Endothelial cell of umbilical vein (primary cell): ENCODE data around the gene ADI1. TPM values are rescaled to one million over a fixed set of nuclear protein-coding genes. Genes with fewer than 3 reads are reported as not detected.
A peak's percentile ranks its signal among the peaks of the same experiment; 100 is the strongest.

Experiments used
- BruUV-seq: library from RNA; stranded (reverse); fragments of 400-500 nt; replicated peaks from 2 replicates; lab custom pipeline; 2021; lab: Mats Ljungman, UMichigan
- CTCF ChIA-PET: fragments of 300-600, 350-600 bp; sonication (Branson Sonifier 250); formaldehyde crosslinking; loops from one replicate; lab custom pipeline; 2021; ENCODE audit warnings: antibody characterized with exemption, inconsistent platforms; lab: Charles Lee
- POLR2A ChIA-PET: fragments of 300-600, 350-600 bp; sonication (Branson Sonifier 250); formaldehyde crosslinking; loops from one replicate; lab custom pipeline; 2021; ENCODE audit warnings: antibody characterized with exemption, inconsistent platforms; lab: Charles Lee
- DNase-seq: peaks from one replicate; pipeline ENCODE4 v3.0.0-alpha.2; 2011; ENCODE audit warnings: low read depth, low spot score
- FAIRE-seq: peaks from 2 replicates; lab custom pipeline; 2011; peaks lifted over from hg19 to GRCh38; lab: Jason Lieb, UNC
- H2AFZ ChIP-seq: 2 replicates; pipeline ENCODE4 v1.6.0; 2012; ENCODE audit warnings: low read depth, low read length, control low read depth, inconsistent platforms
- H3K27ac ChIP-seq: 2 replicates; pipeline ENCODE4 v1.5.1; 2011; ENCODE audit warnings: low read depth, mild to moderate bottlenecking, control low read depth, low read length, moderate library complexity; ENCODE audit not compliant: insufficient read depth
- H3K27me3 ChIP-seq, 2 experiments: 2 replicates each; pipeline versions ENCODE4 v1.6.0 to v1.6.1; 2011; ENCODE audit warnings: low read length in 2 of 2, mixed read lengths in 1 of 2; ENCODE audit not compliant: control insufficient read depth in 2 of 2, insufficient read depth in 2 of 2
- H3K36me3 ChIP-seq, 2 experiments: 2 replicates in 1 of 2; 3 replicates in 1 of 2; pipeline ENCODE4 v1.5.1; 2011; ENCODE audit warnings: low read length in 2 of 2, mild to moderate bottlenecking in 1 of 2, moderate library complexity in 1 of 2; ENCODE audit not compliant: control insufficient read depth in 2 of 2, insufficient read depth in 2 of 2; ENCODE audit errors: extremely low read depth in 1 of 2
- H3K4me1 ChIP-seq: 3 replicates; pipeline ENCODE4 v1.5.1; 2011; ENCODE audit warnings: mild to moderate bottlenecking, low read length; ENCODE audit not compliant: control insufficient read depth, insufficient read depth; ENCODE audit errors: extremely low read depth
- H3K4me2 ChIP-seq: 2 replicates; pipeline ENCODE4 v1.6.1; 2011; ENCODE audit warnings: low read length, control low read depth, mixed read lengths; ENCODE audit not compliant: insufficient read depth
- H3K4me3 ChIP-seq, 3 experiments: fragments of 200-600 bp in 1 of 3; sonication (generic), shearing (Covaris generic) in 1 of 3; replicated peaks in 1 of 3; 2 replicates each; pipeline ENCODE4 v1.5.1; 2011 to 2016; ENCODE audit warnings: control low read depth in 3 of 3, low read length in 3 of 3, mild to moderate bottlenecking in 2 of 3, inconsistent platforms in 1 of 3, low read depth in 1 of 3, moderate library complexity in 1 of 3; ENCODE audit not compliant: insufficient read depth in 1 of 3
- H3K79me2 ChIP-seq: 2 replicates; pipeline ENCODE4 v1.6.0; 2012; ENCODE audit warnings: low read length, inconsistent platforms; ENCODE audit not compliant: control insufficient read depth, insufficient read depth
- H3K9ac ChIP-seq: replicated peaks from 2 replicates; pipeline ENCODE3; 2011; ENCODE audit warnings: low read length, control low read depth; ENCODE audit not compliant: insufficient read depth; ENCODE audit errors: extremely low read depth
- H3K9me1 ChIP-seq: replicated peaks from 3 replicates; pipeline ENCODE4 v1.6.0; 2011; ENCODE audit warnings: mild to moderate bottlenecking, low read length; ENCODE audit not compliant: control insufficient read depth, insufficient read depth; ENCODE audit errors: extremely low read depth
- H3K9me3 ChIP-seq: replicated peaks from 2 replicates; pipeline ENCODE4 v1.5.1; 2012; ENCODE audit warnings: low read length, inconsistent platforms; ENCODE audit not compliant: control insufficient read depth, insufficient read depth
- H4K20me1 ChIP-seq: replicated peaks from 2 replicates; pipeline ENCODE3; 2011; ENCODE audit warnings: mild to moderate bottlenecking, low read length; ENCODE audit not compliant: control insufficient read depth, insufficient read depth; ENCODE audit errors: extremely low read depth
- CTCF ChIP-seq, 2 donors: IDR thresholded peaks; 1 replicate in 1 of 2; 2 replicates in 1 of 2; pipeline ENCODE4 v1.5.1; 2011; ENCODE audit warnings: low read length in 2 of 2, mild to moderate bottlenecking in 2 of 2, moderate library complexity in 2 of 2, control low read depth in 1 of 2, inconsistent platforms in 1 of 2, low read depth in 1 of 2; ENCODE audit not compliant: insufficient read depth in 1 of 2; ENCODE audit errors: extremely low read depth in 1 of 2
- GATA2 ChIP-seq: IDR thresholded peaks from 2 replicates; pipeline ENCODE4 v1.7.0; 2011; ENCODE audit warnings: low read depth, mild to moderate bottlenecking, moderate library complexity, mixed read lengths, low read length; ENCODE audit not compliant: insufficient read length, insufficient read depth
- JUN ChIP-seq: IDR thresholded peaks from 2 replicates; pipeline ENCODE4 v1.6.1; 2011; ENCODE audit warnings: borderline replicate concordance, low read depth; ENCODE audit not compliant: insufficient read length, insufficient read depth
- MAX ChIP-seq: IDR thresholded peaks from 2 replicates; pipeline ENCODE4 v1.6.1; 2011; ENCODE audit not compliant: insufficient read depth, insufficient read length
- MYC ChIP-seq: IDR thresholded peaks from one replicate; pipeline ENCODE4 v1.6.1; 2011; ENCODE audit warnings: mild to moderate bottlenecking, low read depth, low read length
- POLR2AphosphoS5 ChIP-seq: IDR thresholded peaks from 2 replicates; pipeline ENCODE4 v1.6.1; 2012; ENCODE audit warnings: low read depth, mild to moderate bottlenecking, control low read depth, low read length, moderate library complexity; ENCODE audit not compliant: insufficient read depth
- dilution Hi-C: fragments of 300-500 bp; cut with MboI; formaldehyde crosslinking; loops from one replicate; pipeline ENCODE4 v1.15.0; 2019; ENCODE audit warnings: low sequenced_read_pairs; ENCODE audit not compliant: extremely low pct_ligation_motif_present
- intact Hi-C: fragments of 100-400 bp; cut with micrococcal nuclease; formaldehyde crosslinking; loops from one replicate; pipeline ENCODE4 v1.10.0; 2022
- polyA plus RNA-seq, 4 experiments: library from polyadenylated mRNA; depleted of rRNA in 3 of 4; stranded (reverse) in 3 of 4; unstranded in 1 of 4; fragments of >200 nt; gene quantifications; 2 replicates each; pipeline versions ENCODE4 v1.2.1 to v1.2.3, GENCODE V29; 2011 to 2012; ENCODE audit warnings: missing spikeins in 1 of 4
- total RNA-seq: library from RNA; stranded (reverse); gene quantifications from 2 replicates; pipeline ENCODE4 v1.2.3, GENCODE V29; 2021

The ADI1 gene
- total and polyA plus RNA-seq, 2 donors (not counting 3 experiments of a cell fraction or from before 2014, with no cell fraction given) = 38.6 to 49.7 TPM

- Histone ChIP-seq H3K4me1 (peaks cover 9% of the 10 kb centered on the region), H2AFZ (no peak overlapping the region), H3K27ac (no peak overlapping the region), H3K9me3 (no peaks in the 10 kb centered on the region), H3K4me2 (no peak overlapping the region), H3K4me3 (no peak overlapping the region), H3K9me1 (no peaks in the 10 kb centered on the region), H3K27me3 (no peaks in the 10 kb centered on the region), H3K79me2 (no peaks in the 10 kb centered on the region), H3K9ac (no peak overlapping the region), H4K20me1 (no peaks in the 10 kb centered on the region), H3K36me3 (peaks cover 6 to 12% of the 10 kb centered on the region in 2 experiments)
- no TSS peak for BruUV-seq
- intact Hi-C loops = no loop called here
- FAIRE-seq (peak; percentile 89), DNase-seq (peak; percentile 71)
- CTCF ChIA-PET = interaction anchor here (1.5 to 1.7 kb wide), 2 partner anchors 14 to 24 kb away, joined by 9 to 11 read pairs; no protein-coding TSS in a partner anchor
- dilution Hi-C loops = no loop called here
- POLR2A ChIA-PET = no interaction called here
- TF ChIP-seq POLR2AphosphoS5 (no peak), CTCF (IDR thresholded peaks at IDR 0.05; ENCODE audit: extremely low read depth in 1 of 2, insufficient read depth in 1 of 2, low read depth in 1 of 2, low read length in 2 of 2) (no peak), MAX (peak; percentile 90), GATA2 (no peak), JUN (no peak), MYC (peak; percentile 22)
These were observed 71.5 kb downstream of the ADI1 start for GRCh38 chr2:3447789-3448317.

Other genes starting within 250 kb of the ADI1 start
- gene EIPR1, start 141.7 kb downstream of the ADI1 start, total RNA-seq = 30.8 and 31.4 TPM in 2 replicates
- 51.5 and 57.3 TPM in 2 replicates for gene EIPR1, start 141.7 kb downstream of the ADI1 start, polyA plus RNA-seq
- 74.5 and 81.5 TPM in 2 replicates for gene TRAPPC12, start 139.8 kb downstream of the ADI1 start, total RNA-seq
- gene TRAPPC12, start 139.8 kb downstream of the ADI1 start, polyA plus RNA-seq = 47.5 and 49.6 TPM in 2 replicates
- 30.8 and 31.4 TPM in 2 replicates for gene RNASEH1, start 38.8 kb upstream of the ADI1 start, total RNA-seq
- 8.3 and 12.8 TPM in 2 replicates for gene RNASEH1, start 38.8 kb upstream of the ADI1 start, polyA plus RNA-seq
- gene RPS7, start 55.7 kb upstream of the ADI1 start, total RNA-seq = 1,506 and 1,544 TPM in 2 replicates
- 712 and 1,210 TPM in 2 replicates for gene RPS7, start 55.7 kb upstream of the ADI1 start, polyA plus RNA-seq
- gene COLEC11, start 75.6 kb upstream of the ADI1 start, total RNA-seq = not detected in 2 replicates
- gene COLEC11, start 75.6 kb upstream of the ADI1 start, polyA plus RNA-seq = 0.15 and 0.19 TPM in 2 replicates
- not detected in 2 replicates for gene ALLC, start 138.7 kb upstream of the ADI1 start, total RNA-seq
- not detected in 2 replicates for gene ALLC, start 138.7 kb upstream of the ADI1 start, polyA plus RNA-seq
- not detected in 2 replicates for gene DCDC2C, start 184.0 kb upstream of the ADI1 start, total RNA-seq
- not detected in 2 replicates for gene DCDC2C, start 184.0 kb upstream of the ADI1 start, polyA plus RNA-seq